Stomach smooth muscle (tissue), 2 donors: ENCODE measurements around the gene CHMP6.
A peak's percentile ranks its signal among the peaks of the same experiment; 100 is the strongest.

ENCODE experiments used
- H3K27ac ChIP-seq: one replicate; pipeline ENCODE4 v1.7.0; 2013; ENCODE audit warnings: mild to moderate bottlenecking, low read length, inconsistent platforms
- H3K27me3 ChIP-seq, 2 donors: one replicate each; pipeline ENCODE4 v1.7.0; 2013; ENCODE audit warnings: low read length in 2 of 2; ENCODE audit not compliant: insufficient read depth in 2 of 2, control insufficient read depth in 1 of 2
- H3K36me3 ChIP-seq, 2 donors: one replicate each; pipeline ENCODE4 v1.7.0; 2013; ENCODE audit warnings: low read length in 2 of 2; ENCODE audit not compliant: control insufficient read depth in 2 of 2, insufficient read depth in 2 of 2
- H3K4me1 ChIP-seq: one replicate; pipeline ENCODE4 v1.7.0; 2013; ENCODE audit warnings: low read length; ENCODE audit not compliant: control insufficient read depth, insufficient read depth
- H3K4me3 ChIP-seq, 2 donors: one replicate each; pipeline ENCODE4 v1.7.0; 2013; ENCODE audit warnings: low read length in 2 of 2
- H3K9ac ChIP-seq, 2 donors: one replicate each; pipeline ENCODE4 v1.7.0; 2013; ENCODE audit warnings: low read length in 2 of 2, mild to moderate bottlenecking in 1 of 2
- H3K9me3 ChIP-seq, 2 donors: one replicate each; pipeline ENCODE4 v1.7.0; 2013; ENCODE audit warnings: low read length in 2 of 2; ENCODE audit not compliant: control insufficient read depth in 2 of 2
- donor health status: healthy.
- donor health status: Pancreatic carcinoma.

Gene CHMP6

DNA sequence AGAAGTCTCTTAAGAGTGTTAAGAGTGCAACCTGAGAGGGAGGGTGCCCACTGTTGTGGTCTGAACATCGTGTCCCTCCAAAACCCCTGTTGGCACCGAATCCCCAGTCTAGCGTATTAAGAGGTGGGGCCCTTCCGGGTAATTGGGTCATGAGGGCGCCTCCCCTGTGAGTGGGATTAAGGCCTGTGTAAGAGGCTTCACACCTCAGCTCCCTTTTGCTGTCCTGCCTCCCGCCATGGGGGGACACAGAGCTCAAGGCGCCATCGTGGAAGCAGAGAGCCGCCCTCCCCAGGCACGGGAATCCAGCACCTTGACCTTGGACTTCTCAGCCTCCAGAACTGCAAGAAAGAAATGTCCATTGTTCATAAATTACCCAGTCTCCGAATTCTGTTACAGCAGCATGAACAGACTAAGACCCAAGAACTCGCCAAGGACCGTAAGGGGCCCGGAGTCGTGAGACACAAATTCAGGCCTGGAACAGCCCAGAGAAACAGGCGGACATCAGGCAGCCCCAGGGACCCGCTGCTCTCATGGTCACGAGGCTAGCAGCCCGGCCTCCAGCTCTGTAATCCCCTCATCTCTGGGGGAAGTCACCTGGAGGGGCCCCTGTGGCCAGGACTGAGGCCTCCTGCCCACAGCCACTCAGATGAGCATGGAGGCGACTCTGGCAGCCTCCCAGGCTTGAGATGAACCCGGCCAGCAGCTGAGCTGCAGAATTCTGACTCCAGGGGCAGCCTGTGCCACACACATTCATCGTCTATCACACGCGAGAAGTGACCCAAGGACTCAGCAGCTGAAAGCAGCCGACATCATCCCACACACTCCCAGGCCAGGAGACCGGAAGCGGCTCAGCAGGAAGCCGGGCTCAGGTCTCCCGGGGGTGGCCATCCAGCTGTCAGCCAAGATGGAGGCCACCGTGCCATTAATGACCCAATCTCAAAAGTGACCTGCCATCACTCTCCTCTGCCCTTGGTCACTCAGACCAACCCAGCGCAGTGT, 12.8 kb upstream of the CHMP6 start:
- no peak overlapping the region for H3K27ac ChIP-seq
- no peak overlapping the region for H3K4me3 ChIP-seq
- H3K9me3 ChIP-seq: no peaks in the 10 kb centered on the region
- no peak overlapping the region for H3K9ac ChIP-seq
- H3K36me3 ChIP-seq: no peaks in the 10 kb centered on the region
- H3K27me3 ChIP-seq: peaks cover 0 to 4% of the 10 kb centered on the region in 2 donors
- H3K4me1 ChIP-seq: peaks cover 8% of the 10 kb centered on the region

GRCh38 chr17:80979547-80980378, 11.9 kb upstream of the CHMP6 start:
- Histone ChIP-seq H3K4me3 (no peak overlapping the region), H3K36me3 (no peaks in the 10 kb centered on the region), H3K27me3 (peaks cover 0 to 4% of the 10 kb centered on the region in 2 donors), H3K9me3 (no peaks in the 10 kb centered on the region), H3K9ac (no peak overlapping the region), H3K4me1 (peaks cover 15% of the 10 kb centered on the region), H3K27ac (no peak overlapping the region)

GRCh38 chr17:80980397-80981061, 11.1 kb upstream of the CHMP6 start:
- Histone ChIP-seq H3K27ac (no peak overlapping the region), H3K4me1 (peaks cover 20% of the 10 kb centered on the region), H3K9ac (peak overlapping the region in 1 of 2 donors; percentile 13), H3K36me3 (no peaks in the 10 kb centered on the region), H3K9me3 (no peaks in the 10 kb centered on the region), H3K4me3 (no peak overlapping the region), H3K27me3 (peaks cover 0 to 4% of the 10 kb centered on the region in 2 donors)

DNA sequence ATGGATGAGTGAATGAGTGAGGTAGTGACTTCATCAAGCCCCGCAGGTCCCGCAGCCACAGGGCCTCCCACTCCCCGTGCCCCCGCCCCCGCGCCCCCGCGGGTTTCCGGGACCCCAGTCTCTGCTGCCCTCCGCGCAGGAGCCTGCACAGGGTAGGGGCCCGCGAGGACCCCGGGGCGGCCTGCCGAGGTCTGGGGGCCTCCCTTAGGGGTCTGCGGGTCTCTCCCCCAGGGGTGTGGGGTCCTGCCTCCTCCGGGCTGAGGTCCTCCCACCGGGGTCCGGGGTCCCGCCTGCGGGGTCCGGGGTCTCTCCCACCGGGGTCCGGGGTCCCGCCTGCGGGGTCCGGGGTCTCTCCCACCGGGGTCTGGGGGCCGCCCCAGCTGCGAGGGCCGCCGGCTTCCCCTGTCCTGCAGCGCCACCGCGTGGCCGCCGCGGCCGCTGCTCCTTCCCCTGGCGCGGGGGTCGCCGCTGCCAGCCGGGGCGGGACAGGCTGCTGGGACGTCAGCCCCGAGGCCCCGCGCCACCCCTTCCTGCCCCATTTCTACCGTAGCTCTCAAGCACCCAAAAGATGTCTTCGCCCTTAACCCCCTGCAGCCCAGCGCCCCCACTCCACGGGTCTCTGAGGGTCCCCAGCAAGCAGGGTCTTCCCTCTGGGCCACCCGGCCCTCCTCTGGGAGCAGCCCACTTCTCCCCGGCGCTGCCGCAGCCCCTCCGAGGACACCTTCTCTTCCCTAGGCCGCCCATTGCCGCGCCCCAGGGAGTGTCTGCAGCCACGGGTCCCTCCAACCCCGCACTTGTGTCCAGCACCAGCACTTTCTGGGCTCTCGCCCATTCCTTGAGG, 10.4 kb upstream of the CHMP6 start:
- no peaks in the 10 kb centered on the region for H3K9me3 ChIP-seq
- no peak overlapping the region for H3K27ac ChIP-seq
- H3K4me3 ChIP-seq: peak overlapping the region in 1 of 2 donors; percentile 40
- H3K4me1 ChIP-seq: peaks cover 20% of the 10 kb centered on the region
- H3K9ac ChIP-seq: no peak overlapping the region
- H3K27me3 ChIP-seq: peaks cover 0 to 4% of the 10 kb centered on the region in 2 donors
- no peaks in the 10 kb centered on the region for H3K36me3 ChIP-seq

- H3K27me3 ChIP-seq: peaks cover 0 to 4% of the 10 kb centered on the region in 2 donors
- no peaks in the 10 kb centered on the region for H3K36me3 ChIP-seq
- no peak overlapping the region for H3K4me3 ChIP-seq
- H3K4me1 ChIP-seq: peaks cover 20% of the 10 kb centered on the region
- H3K9me3 ChIP-seq: no peaks in the 10 kb centered on the region
- no peak overlapping the region for H3K9ac ChIP-seq
- no peak overlapping the region for H3K27ac ChIP-seq
Measured at GRCh38 chr17:80981929-80982425, 9.7 kb upstream of the CHMP6 start.

- H3K27me3 ChIP-seq: peaks cover 0 to 4% of the 10 kb centered on the region in 2 donors
- no peak overlapping the region for H3K9ac ChIP-seq
- H3K4me3 ChIP-seq: no peak overlapping the region
- peaks cover 20% of the 10 kb centered on the region for H3K4me1 ChIP-seq
- H3K36me3 ChIP-seq: no peaks in the 10 kb centered on the region
- H3K9me3 ChIP-seq: no peaks in the 10 kb centered on the region
- no peak overlapping the region for H3K27ac ChIP-seq
Measured at GRCh38 chr17:80982426-80982974, 9.1 kb upstream of the CHMP6 start.

DNA sequence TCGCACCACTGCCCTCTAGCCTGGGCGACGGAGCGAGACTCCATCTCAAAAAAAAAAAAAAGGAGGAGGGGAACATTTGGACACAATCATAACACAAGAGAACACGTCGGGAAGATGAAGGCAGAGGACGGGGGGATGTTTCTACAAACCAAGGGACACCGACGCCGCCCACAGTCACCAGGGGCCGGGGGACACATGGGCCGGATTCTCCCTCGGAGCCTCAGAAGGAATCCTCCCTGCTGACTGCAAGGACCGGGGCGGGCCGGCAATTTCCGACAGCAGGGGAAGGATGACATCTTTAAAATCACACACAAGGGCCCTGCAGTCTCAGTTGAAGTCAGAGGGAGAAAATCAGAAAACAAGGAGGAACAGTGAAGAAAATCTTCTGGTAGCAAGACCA, 8.1 kb upstream of the CHMP6 start:
- Histone ChIP-seq H3K9ac (no peak overlapping the region), H3K4me1 (peaks cover 23% of the 10 kb centered on the region), H3K27me3 (peaks cover 0 to 4% of the 10 kb centered on the region in 2 donors), H3K9me3 (no peaks in the 10 kb centered on the region), H3K4me3 (no peak overlapping the region), H3K27ac (peak overlapping the region; percentile 60), H3K36me3 (no peaks in the 10 kb centered on the region)

GRCh38 chr17:80984749-80985148, 6.9 kb upstream of the CHMP6 start:
- no peaks in the 10 kb centered on the region for H3K9me3 ChIP-seq
- H3K4me3 ChIP-seq: no peak overlapping the region
- H3K9ac ChIP-seq: no peak overlapping the region
- peaks cover 33% of the 10 kb centered on the region for H3K4me1 ChIP-seq
- no peaks in the 10 kb centered on the region for H3K36me3 ChIP-seq
- H3K27me3 ChIP-seq: peaks cover 0 to 3% of the 10 kb centered on the region in 2 donors
- peak overlapping the region; percentile 60 for H3K27ac ChIP-seq

- Histone ChIP-seq H3K36me3 (no peaks in the 10 kb centered on the region), H3K4me1 (peaks cover 33% of the 10 kb centered on the region), H3K9me3 (no peaks in the 10 kb centered on the region), H3K27ac (no peak overlapping the region), H3K4me3 (no peak overlapping the region), H3K27me3 (no peaks in the 10 kb centered on the region), H3K9ac (no peak overlapping the region)
Measured at GRCh38 chr17:80986046-80986445, 5.6 kb upstream of the CHMP6 start.
